Subcutaneous adipose tissue (tissue), 4 donors: ENCODE results near the gene AGMAT. TPM values are rescaled to one million over a fixed set of nuclear protein-coding genes. Genes with fewer than 3 reads are reported as not detected.

Experiments used
- total RNA-seq, 4 donors: library from RNA; depleted of rRNA; stranded (reverse); fragments of >200 nt; gene quantifications; one replicate each; pipeline ENCODE4 v1.1.0, GENCODE V29; 2016
- TF ChIP-seq, protein P1 (sequence below): fragments of 450-650 bp; IDR thresholded peaks from one replicate; pipeline ENCODE4 v1.5.1; 2016; ENCODE audit warnings: low read depth, mild to moderate bottlenecking, control low read depth, antibody characterized with exemption, moderate library complexity

The AGMAT gene
- total RNA-seq, 4 donors from 2014 or later = 0.49 to 0.68 TPM; not detected in 2

DNA sequence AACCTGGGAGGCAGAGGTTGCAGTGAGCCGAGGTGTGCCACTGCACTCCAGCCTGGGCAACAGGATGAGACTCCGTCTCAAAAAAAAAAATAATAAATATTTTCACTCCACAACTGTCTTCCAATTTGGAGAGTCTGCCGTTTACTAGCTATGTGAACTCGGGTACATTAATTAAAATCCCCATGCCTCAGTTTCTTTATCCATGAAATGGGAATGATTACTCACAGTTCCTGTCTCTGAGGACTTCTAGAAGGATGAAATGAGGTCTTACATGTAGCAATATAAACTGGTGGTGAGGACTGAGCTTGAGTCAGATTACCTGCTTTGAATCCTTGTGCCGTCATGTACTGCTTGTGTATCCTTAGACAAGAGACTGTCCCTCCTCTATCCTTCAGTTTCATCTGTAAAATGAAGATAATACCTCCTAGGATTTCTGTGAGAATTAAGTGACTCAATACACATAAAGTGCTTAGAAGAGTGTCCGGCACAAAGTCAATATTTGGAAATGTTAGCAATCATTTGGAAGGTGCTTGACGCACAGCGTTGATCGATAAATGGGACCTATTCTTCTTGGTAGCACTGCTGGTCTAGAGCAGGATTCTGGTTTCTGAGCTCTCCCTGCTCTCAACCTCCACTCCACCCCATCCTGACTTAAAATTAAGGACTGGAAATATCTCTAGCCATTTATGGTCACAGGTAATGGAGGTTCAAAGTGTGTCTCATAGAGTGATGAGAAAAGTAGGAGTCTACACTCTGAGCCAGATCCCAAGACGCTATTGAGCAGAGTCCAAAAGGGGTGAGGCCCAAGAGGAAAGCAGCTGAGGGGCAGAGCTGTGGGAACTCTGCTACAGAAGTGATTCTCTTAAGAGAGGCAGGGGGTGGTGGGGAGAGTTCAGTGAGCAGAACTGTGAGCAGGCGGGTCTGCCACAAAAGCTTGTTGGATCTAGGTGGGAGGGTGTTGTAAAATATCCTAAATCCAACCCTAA is 20.8 kb upstream of the AGMAT start:
- TF ChIP-seq, protein P1, sequence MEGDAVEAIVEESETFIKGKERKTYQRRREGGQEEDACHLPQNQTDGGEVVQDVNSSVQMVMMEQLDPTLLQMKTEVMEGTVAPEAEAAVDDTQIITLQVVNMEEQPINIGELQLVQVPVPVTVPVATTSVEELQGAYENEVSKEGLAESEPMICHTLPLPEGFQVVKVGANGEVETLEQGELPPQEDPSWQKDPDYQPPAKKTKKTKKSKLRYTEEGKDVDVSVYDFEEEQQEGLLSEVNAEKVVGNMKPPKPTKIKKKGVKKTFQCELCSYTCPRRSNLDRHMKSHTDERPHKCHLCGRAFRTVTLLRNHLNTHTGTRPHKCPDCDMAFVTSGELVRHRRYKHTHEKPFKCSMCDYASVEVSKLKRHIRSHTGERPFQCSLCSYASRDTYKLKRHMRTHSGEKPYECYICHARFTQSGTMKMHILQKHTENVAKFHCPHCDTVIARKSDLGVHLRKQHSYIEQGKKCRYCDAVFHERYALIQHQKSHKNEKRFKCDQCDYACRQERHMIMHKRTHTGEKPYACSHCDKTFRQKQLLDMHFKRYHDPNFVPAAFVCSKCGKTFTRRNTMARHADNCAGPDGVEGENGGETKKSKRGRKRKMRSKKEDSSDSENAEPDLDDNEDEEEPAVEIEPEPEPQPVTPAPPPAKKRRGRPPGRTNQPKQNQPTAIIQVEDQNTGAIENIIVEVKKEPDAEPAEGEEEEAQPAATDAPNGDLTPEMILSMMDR = no peak

DNA sequence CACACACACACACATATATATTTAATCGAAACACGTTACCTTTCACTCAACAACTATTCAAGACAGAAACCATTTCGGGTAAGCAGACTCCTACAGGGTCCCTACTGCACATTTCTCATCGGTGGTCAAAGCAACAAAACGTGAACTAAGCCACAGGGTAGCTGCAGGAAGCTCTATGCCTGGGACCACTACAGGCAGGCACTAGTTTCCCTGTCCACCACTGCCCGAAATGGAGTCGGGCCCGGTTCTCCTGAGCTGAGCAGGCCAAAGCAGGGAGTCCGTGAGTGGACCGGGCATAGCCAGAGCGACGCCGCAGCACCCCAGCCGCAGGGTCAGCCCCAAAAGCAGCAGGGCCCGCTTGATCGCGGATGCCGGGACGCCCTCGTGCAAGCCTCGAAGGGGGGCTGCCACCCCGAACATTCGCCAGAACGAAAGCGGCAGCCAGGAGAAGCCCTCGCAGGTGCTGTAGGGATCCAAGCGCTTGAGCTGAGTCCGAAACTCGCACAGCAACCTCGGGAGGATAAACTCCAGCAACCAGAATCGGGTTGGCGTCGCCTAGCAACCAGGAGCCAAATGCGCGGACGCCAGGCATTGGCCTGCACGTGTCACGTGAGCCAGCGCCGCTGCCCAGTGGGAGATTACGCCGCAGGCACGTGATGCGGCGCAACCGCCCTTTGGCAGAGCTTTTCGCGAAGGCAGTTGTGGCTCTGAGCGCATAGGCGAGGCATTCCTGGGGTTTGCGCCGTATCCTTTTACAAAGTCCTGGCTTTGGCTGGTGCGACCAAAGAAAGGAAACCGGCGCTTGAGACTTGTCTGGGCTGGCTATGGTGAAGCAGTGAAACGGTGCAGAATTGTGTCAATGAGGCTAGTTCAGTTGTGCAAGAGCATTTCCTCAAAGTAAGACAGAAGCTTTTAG is 18.5 kb upstream of the AGMAT start:
- TF ChIP-seq, protein P1 = no peak

DNA sequence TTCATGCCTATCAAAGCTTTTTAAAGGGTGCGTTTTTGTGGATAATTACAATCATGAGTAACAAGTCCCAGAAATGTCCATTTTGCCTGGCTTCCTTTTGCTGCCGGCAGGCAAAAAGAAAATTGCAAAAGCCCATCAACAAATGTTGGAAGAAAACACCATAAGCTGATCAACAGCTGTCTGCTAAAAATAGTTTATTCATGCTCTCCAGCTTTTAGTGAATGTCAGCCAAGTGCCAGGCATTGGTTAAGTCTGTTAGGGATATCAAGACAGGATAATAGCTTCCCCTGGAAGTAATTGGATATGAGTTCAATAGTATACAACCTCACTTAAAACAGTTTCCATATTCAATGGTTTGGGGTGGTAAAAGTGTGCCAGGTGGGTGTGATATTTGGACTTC is 13.6 kb upstream of the AGMAT start:
- TF ChIP-seq, protein P1 = no peak

DNA sequence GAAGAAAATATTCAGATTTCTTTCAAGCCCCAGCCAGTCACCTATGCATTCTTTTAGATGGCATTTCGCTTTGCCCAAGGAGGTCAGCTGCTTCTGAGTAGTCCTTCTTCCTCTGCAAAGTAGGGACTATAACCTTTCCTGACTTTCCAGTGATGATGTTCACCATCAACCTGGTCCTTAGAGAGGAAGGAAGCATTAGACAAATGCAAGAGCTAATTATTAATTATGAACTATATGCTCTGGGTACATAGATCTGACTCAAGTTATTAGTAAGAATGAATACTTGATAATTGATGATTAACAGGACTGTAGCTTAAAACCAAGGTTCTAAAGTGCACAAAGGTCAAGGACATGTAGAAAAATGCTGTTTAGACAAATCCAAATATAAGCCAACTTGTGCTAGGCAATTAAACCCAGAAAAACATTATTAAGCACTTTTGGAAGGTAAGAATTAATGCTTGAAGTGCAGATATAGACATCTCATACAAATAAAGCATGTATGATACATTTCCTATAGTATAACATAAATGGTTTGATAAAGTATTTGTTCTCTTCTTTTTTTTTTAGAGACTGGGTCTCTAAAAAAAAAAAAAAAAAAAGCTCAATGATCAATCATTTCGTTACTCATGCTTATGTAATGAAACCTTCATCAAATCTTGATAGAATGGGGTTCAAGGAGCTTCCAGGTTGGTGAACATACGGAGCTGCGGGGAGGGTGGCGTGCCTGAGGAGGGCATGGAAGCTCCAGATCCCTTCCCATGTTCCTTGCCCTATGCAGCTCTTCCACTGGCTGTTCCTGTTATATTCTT is 11.2 kb upstream of the AGMAT start:
- TF ChIP-seq, protein P1 = no peak

DNA sequence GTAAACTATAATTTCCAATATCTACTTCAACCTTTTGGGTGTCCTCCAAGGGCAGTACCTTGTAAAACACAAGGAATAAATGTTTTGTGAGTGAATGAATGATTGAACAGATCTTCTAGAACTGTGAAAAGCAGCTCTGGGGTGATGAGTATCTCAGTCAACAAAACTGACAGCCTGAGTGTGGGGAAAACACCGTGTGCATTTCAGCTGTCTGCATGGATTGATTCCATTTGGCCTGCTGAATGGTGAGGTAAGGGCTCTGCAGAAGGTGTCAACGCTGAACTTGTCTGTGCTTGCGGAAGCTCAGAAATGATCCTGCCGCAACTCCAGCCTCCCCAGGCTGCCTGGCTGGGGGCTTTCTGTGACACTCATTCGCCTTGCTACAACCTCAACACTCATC is 7.4 kb upstream of the AGMAT start:
- TF ChIP-seq, protein P1 = no peak

DNA sequence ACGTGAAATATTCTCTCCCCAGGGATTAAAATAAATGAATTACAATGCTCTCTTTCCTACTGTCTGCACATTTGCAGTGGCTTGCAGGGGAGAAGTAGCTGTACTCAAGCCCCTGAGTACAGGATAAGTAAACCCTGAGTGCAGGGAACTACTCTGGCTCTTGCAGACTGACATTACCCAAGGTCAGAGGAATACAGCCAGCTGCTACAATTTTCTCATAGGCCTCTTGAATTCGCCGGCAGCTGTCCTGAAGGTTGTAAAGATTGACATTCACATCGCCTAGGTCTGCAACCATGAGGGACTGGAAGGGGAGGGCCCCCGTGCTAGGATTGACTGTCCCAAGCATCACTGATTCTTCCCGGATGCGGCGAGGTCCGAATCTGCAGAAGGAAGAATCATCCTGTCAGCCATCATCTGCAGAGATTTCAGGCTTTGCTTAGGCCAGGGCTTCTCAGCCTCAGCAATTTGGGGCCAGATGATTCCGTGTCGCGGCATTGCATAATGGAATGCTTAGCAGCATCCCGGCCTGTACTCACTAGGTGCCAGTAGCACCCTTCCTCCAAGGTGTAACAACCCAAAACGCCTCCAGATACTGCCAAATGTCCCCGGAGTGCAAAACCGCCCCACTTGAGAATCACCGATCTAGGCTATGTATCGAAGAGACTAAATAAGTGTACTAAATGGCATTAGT is 1.7 kb downstream of the AGMAT start:
- TF ChIP-seq, protein P1 = no peak
